GM18526 (cell line): ENCODE data around the gene FOSB.

Experiments
- POLR2A ChIP-seq: IDR thresholded peaks from 3 replicates; pipeline ENCODE4 v1.6.1; 2011; ENCODE audit not compliant: insufficient read length; ENCODE audit errors: extremely low read depth

FOSB gene

GRCh38 chr19:45517238-45517637 is 49.4 kb downstream of the FOSB start:
- TF ChIP-seq POLR2A, result no peak

GRCh38 chr19:45517641-45518468 is 50.1 kb downstream of the FOSB start:
- TF ChIP-seq POLR2A, result no peak

- TF ChIP-seq POLR2A, result no peak
Observed at GRCh38 chr19:45518469-45518826, 50.7 kb downstream of the FOSB start.

- TF ChIP-seq POLR2A, result no peak
Observed at GRCh38 chr19:45522010-45522941, 54.5 kb downstream of the FOSB start.

- no peak for TF ChIP-seq POLR2A
Observed at GRCh38 chr19:45523642-45524256, 56.0 kb downstream of the FOSB start.

GRCh38 chr19:45524575-45525129 is 56.9 kb downstream of the FOSB start:
- TF ChIP-seq POLR2A, result no peak
